K562 (cell line): ENCODE data around the gene CHST8.

Experiments used
- POLR2A ChIP-seq: fragments of 450-650 bp; conservative IDR thresholded peaks from 2 replicates; pipeline ENCODE4 v1.6.1; 2016
- TF ChIP-seq, protein P1 (sequence below): sonication (generic); formaldehyde crosslinking; IDR thresholded peaks from 2 replicates; pipeline ENCODE4 v1.4.0; 2020; ENCODE audit warnings: mild to moderate bottlenecking, missing genetic modification reagents

- TF ChIP-seq POLR2A = no peak
- TF ChIP-seq, protein P1, sequence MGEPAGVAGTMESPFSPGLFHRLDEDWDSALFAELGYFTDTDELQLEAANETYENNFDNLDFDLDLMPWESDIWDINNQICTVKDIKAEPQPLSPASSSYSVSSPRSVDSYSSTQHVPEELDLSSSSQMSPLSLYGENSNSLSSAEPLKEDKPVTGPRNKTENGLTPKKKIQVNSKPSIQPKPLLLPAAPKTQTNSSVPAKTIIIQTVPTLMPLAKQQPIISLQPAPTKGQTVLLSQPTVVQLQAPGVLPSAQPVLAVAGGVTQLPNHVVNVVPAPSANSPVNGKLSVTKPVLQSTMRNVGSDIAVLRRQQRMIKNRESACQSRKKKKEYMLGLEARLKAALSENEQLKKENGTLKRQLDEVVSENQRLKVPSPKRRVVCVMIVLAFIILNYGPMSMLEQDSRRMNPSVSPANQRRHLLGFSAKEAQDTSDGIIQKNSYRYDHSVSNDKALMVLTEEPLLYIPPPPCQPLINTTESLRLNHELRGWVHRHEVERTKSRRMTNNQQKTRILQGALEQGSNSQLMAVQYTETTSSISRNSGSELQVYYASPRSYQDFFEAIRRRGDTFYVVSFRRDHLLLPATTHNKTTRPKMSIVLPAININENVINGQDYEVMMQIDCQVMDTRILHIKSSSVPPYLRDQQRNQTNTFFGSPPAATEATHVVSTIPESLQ (CRISPR knock-in tag) = no peak
These were observed 9.8 kb downstream of the CHST8 start for GRCh38 chr19:33631609-33631973.
